ENCODE results near the gene NBEAL2.
A peak's percentile ranks its signal among the peaks of the same experiment; 100 is the strongest.

Gene NBEAL2

DNA sequence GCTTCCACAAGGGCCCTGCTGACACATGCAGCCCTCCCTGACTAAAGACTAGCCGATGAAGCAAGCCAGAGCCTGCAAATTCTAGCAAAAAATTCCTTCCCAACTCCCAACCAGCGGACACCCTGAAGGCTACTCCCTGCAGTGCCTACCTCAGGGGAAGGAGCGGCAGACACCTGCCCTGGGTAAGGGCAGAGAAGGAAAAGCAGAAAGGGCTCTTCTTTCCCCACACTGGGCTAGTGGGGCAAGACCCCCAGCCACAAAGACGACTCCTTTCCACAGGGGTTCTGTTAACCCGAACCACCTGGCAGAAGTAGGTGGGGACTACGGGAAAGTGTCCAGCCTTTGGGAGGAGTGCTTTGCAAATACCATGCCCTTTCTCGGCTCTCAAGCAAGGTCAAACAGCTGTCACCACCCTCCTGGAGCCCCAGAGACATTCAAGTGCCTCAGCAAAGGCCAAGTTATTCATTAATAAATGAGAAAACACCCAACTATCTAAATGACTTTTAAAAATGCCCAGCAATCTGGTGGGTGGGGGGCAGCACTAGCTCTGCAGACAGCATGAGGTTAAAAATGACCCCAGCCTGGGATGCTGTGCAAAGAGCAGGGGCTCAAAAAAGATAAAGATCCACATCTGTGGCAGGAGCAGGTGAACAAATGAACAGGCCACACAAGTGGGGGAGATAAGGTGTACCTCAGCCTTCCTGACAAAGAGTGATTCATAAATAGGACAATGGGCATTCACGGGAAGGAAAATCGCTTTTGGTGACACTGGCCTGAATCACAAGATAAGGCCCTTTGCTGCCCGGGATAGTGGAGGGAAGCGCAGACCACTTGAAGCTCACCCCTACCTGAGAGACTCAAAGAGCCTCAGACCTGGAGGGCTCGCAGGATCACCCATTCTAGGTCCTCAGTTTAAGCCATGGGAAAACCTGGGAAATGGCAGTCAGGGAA lies 36.0 kb upstream of the NBEAL2 start:
- FAIRE-seq: peak; percentile 85
- no peak for DNase-seq (ENCODE audit: extremely low spot score, insufficient read length, low read depth)

DNA sequence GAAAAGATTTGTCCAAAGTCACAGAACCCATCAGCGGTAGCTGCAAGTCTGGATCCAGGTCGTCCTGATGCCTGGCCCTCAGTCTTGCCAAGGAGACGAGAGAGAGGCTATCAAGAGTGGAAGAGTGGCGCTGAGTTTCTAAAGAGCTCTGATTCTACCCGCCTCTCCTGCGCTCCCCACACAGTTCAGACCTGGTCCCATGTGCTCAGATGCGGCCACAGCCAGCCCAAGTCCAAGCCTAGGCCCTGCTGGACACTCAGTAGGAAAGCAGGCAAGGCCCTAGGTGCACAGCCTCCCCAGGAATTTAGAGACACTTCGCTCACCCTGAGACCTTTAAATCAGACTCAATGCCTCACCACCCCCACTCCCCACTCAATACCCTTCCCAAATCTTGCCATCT lies 35.3 kb upstream of the NBEAL2 start:
- FAIRE-seq (peak; percentile 26), DNase-seq (ENCODE audit: extremely low spot score, insufficient read length, low read depth) (no peak)

DNA sequence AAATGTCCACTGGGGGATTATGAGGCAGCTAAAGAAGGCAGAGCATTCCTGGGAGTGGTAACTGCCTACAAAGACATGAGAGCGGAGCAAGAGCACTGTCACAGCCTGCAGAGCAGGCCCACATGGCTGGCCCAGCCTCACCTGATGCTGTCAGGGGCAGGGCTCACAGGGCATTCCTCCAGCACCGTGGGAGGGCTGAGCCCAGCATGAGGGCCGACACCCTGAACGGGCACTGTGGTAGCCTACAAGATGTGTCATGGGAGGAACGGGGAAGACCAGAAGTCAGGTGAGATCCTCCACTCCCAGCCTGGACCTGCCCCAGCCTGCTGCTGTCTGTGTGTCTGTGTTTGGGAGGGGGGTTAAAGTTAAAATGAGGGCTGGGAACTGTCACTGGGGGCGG lies 33.0 kb upstream of the NBEAL2 start:
- FAIRE-seq (no peak), DNase-seq (ENCODE audit: extremely low spot score, insufficient read length, low read depth) (no peak)

DNA sequence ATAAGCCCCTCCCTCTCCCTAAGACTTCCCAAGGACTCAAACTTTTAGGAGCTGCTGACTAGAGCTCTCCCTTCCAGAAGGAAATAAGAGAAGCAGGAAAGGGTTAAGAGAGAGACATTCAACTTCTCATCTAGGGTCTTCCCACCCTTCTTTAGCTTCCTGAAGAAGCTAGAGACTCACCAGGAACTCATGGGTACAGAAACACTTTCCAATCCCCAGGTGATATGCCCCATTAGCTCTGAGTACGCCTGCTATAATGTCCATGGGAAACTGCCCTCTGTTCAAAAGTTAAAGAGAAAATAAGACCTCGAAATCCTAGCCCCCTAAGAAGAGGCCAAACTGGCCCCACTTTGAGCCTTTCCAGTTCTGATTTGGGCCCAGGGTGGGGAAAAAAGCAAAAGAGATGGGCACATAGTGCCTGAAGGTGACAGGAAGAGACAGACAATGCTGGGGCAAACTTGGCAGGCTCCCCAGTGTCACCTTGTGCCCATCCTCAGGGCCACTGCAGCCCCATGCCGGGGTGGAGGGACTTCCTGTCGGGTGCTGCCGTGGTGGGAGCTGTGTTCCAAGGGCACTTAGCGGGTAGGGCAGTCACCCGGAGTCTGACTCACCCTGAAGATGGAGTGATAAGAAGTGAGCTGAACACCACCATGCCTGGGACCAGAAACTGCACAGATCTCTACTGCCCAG lies 32.5 kb upstream of the NBEAL2 start:
- DNase-seq (ENCODE audit: extremely low spot score, insufficient read length, low read depth): no peak
- no peak for FAIRE-seq

DNA sequence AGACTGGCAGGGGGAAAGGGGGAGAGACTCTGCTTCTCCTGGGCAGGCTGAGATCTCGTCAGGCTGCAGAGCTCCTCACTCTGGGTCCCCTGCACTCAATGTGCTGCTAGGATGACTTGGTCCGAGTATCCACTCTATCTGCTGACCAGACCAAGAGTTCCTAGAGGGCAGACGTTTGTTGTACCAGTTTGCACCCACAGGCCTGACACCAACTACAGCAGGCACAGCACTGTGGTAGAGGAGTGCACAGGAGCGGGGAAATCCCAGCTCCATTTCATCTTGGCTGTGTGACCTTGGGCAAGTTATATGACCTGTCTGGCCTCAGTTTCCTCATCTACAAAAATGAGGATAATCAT lies 31.9 kb upstream of the NBEAL2 start:
- DNase-seq (ENCODE audit: extremely low spot score, insufficient read length, low read depth) (no peak), FAIRE-seq (no peak)

DNA sequence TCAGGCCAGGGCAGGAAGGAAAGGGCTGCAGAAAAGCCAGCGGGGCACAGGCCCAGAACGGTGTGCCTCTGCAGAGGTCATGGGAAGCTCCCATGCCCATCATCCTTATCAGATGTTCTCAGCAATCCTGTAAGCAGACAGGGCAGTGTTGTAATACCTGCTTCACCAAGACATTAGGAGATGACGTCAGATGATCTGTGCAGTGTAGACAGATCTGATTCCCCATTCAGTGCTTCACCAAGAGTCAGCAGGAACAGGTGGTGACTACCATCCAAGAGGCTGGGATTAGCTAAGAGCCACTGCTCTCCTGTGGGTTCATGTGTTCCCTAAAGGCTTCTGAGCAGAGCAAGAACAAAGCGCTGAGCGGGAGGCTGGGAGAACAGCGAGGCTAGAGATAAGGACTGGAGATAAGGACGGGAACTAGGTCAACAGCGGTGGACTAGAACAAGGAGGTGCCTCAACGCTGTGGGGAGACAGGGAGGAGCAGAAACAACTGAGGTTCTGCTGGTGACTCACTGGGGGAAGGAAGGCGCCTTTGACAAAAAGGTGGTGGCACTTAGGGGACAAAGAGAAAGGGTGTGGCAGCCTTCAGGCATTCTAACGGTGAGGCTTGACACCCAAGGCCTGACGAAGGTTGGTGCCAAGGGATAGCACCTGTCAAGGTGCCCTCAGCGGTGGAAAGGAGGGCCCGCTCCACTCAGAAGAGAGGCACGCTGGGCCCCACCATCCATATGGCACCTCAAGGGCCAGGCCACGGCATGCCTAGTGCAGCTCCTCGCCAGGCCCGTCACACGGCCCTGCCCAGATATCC lies 31.3 kb upstream of the NBEAL2 start:
- DNase-seq (ENCODE audit: extremely low spot score, insufficient read length, low read depth) (no peak), FAIRE-seq (no peak)

DNA sequence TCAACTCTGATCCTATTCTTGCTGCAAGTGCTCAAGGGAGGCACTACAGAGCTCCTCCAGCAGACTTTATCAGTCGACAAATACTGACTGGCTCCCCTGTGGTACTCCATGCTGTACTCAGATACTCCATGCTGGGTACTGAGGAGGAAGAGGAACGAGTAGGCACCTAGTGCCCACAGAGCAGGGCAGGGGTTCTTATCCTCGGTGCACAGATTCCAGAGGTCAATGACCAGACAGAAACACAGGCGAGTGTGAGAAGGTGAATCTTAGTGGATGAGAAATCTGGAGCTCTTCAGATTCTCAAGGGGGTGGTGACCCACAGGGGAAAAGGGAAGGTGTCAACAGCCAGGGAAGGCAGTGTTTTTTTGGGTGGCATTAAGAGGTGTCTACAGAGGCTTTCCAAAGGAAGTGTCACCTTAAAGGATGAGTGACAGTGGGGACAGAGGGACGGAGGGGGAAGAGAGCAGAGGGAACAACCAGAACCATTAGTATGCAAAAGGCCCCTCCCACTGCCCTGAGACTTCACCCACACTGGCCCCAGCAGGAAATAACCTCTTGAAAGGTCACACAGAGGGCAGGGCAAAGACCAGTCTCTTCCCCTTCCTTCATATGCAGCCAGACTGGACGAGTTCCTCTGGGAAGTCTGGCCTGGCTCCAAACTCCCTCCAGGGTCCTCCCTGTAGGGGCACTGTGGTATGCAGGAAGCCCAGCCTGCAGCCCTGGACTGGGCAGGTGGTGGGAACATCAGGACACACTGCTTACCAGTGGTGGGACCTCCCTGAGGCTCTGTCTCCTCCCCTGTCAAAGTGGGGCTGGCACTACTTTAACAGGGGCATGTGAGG lies 30.4 kb upstream of the NBEAL2 start:
- FAIRE-seq (peak; percentile 98), DNase-seq (ENCODE audit: extremely low spot score, insufficient read length, low read depth) (no peak)

DNA sequence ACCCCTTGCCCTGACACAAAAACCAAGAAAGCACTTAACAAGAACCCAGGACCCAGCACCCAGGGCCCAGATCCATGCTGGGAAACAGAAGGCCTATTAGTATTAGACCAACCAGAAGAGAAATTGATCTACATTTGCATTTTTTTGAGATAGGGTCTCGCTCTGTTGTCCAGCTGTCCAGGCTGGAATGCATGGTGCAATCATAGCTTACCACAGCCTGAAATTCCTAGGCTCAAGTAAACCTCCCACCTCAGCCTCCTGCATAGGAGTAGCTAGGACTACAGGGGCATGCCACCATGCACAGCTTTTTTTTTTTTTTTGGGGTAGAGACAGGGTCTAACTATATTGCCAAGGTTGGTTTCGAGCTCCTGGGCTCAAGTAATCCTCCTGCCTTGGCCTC lies 29.3 kb upstream of the NBEAL2 start:
- DNase-seq (ENCODE audit: extremely low spot score, insufficient read length, low read depth): no peak
- FAIRE-seq: no peak

DNA sequence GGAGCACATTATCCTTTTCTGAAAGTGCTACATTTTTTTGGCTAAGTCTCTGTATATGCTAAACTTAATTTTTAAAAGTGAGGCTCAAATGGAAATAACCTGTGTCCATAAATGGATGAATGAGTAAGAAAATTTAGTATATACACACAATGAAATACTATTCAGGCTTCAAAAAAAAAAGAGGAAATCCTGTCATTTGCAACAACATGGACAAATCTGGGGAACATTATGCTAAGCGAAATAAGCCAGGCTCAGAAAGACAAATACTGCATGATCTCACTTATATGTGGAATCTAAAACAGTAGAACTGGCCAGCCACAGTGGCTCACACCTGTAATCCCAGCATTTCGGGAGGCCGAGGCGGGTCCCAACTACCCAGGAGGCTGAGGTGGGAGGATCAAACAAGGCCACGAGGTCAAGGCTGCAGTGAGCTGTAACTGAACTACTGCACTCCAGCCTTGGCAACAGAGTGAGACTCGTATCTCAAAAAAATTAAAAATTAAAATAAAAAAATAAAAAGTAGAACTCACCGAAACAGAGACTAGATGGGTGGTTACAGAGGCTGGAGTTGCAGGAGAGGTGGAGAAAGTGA lies 28.7 kb upstream of the NBEAL2 start:
- FAIRE-seq (no peak), DNase-seq (ENCODE audit: extremely low spot score, insufficient read length, low read depth) (no peak)

DNA sequence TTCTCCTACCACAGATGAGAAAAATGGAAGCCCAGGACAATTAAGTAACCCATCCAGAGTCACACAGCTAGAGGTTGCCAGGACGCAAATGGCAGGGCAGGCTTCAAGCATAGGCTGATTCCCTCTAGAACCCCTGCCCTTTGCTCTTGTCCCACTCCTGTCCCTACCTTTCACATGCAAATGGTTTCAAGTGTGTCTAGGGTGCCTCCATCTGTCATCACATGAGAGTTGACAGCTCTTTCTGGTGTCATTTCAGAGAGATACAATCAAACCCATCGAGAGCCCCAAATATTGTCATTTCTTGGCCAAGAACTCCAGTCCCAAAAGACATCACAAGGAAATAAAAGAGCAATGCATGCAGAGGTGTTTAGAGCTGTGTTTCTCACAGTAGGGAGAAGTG lies 26.7 kb upstream of the NBEAL2 start:
- DNase-seq (ENCODE audit: extremely low spot score, insufficient read length, low read depth) (no peak), FAIRE-seq (peak; percentile 46)

DNA sequence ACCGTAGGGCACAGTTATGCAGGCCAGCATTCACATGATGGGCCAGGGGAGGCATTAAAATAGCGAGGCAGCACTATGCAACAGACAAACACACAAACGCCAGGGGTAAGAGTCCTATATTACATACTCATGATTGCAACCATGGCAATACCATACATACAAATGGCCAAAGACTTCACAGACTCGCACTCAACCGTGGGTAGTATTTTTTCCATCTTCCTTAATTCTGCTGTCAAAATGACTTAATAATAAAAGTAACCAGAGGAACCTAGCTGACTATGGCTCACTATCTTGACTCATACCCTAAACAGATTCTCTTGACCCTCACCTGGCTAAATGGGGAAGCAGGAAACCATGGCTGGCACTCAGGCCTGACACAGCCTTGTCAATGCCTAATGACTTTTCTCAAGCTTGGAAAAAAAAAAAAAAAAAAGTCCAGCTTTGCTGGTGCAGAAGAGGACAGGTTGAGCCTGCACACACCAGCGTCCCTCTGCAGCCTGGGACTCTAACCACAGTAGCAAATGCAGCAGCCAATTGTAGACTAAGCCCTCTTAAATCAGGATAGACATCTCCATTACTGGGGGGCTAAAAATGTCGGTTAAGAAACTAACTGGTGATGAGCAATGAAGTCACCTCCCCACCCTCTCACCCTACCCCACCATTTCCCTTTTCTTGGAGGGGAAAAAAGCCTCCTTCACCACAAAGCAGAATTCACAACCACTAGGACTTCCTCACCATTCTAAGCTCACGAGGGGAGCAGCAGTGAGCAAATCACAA lies 26.0 kb upstream of the NBEAL2 start:
- no peak for DNase-seq (ENCODE audit: extremely low spot score, insufficient read length, low read depth)
- peak; percentile 81 for FAIRE-seq

DNA sequence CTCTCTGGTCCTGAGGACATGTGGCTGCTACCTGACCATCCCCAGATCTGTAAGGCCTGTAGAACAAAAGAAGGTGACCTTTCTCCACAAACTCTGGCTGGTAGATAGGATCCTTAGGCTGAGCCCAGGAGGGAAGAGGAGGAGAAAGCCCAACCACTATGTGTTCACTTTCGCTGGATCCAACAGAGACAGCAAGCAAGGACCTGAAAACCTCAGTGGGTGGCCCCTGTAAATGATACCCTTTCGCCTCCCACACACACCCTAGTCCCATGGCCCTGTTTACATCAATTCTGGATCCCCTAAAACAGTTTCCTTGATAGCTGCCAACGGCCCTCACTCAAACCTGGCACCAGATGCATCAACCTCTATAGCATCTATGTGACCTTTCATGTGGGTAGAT lies 25.3 kb upstream of the NBEAL2 start:
- peak; percentile 67 for FAIRE-seq
- DNase-seq (ENCODE audit: extremely low spot score, insufficient read length, low read depth): no peak

DNA sequence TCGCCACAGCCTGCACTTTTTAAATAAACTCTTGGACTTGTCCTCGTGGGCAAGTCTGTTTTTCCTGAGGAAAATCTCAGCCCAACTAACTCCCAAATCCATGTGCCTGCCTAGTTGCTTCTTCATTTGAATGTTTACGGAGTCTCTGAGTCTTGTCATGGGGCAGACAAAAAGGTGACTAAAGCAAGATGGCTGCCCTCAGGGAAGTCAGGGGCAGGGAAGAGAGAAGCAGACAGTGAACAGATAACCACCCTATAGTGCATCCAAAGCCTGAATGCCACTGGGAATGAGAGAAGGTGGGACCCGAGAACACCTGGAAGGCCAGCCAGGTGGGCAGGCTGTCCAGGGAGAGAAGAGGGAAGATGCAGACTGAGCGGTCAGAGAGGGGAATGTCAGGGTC lies 24.3 kb upstream of the NBEAL2 start:
- no peak for FAIRE-seq
- no peak for DNase-seq (ENCODE audit: extremely low spot score, insufficient read length, low read depth)

DNA sequence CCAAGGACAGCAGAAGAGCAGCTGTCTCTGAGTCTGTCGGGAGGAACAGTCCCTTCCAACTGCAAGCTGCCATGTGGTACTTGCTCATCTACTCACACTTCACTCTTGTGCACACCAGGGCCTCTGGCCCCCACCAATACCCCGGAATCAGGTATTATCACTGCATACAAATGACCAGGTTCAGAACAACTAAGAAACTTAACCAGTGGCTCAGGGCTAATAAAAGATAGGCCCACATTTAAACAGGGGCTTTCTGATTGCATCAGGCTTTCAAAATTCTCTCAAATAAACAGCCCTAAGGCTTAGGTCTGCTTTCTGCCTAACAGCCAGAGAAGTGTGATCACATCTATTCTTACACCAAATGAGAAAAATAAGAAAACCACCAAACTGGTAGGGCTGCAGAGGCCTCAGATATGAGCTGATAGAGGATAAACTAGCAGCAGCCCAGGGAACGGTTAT lies 23.6 kb upstream of the NBEAL2 start:
- FAIRE-seq (peak; percentile 44), DNase-seq (ENCODE audit: extremely low spot score, insufficient read length, low read depth) (no peak)

DNA sequence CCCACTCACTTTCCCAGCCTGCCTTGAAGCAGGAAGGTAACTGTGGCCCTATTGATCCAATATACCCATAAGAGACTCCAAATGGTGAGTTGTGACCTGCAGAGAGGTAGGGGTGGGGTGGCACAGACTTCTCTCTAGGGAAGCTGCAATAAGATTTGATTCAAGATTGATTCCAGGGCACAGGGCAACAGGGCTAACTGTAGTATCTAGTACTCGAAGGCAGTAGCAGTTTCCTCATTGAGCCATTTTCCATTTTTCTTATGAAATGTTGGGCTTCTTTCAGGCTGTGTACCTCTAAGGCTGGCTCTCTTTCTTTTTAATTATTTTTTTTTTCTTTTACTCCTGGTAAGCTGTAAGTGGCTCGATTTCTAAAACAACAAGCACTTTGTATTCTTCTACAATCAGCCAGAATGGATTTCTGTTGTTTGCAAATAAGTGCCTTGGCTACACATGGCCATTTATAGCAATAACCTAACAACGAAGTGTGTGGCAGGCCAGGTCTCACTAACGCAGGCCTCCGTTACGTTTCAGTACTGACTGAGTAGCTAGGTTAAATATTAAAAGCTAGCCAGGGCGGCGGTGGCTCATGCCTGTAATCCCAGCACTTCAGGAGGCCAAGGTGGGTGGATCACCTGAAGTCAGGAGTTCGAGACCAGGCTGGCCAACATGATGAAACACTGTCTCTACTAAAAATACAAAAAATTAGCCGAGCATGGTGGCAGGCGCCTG lies 22.2 kb upstream of the NBEAL2 start:
- no peak for FAIRE-seq
- no peak for DNase-seq (ENCODE audit: extremely low spot score, insufficient read length, low read depth)

DNA sequence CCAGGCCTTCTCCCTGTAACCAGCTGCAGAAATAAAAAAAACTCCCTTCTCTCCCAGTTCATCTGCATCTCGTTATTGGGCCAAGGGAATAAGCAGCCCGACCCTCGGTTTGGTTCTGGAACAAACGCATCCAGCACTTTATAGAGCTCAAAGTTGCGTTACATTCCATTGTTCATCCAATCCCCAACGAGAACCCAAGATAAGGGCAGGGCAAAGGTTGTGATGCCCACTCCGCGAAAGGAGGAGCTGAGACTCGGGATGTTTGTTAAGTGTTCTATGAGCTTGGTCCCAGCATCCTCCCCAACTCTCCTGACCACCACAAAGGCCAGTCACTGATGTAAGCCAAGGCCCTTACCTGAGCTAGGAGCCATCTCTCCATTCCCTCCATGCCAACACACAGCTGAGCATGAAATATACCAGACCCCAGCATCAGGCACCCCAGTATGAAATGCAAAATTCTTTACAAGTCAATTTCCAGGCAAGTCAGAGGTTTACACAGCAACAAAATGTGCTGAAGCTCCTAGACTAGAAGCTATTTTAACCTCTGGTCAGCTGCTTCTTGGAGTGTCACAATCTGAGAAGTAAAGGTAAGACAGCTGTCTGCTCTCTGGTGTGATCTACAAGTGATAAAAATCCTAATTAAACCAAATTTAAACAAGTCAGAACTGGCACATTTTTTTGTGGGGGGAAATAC lies 20.9 kb upstream of the NBEAL2 start:
- no peak for DNase-seq (ENCODE audit: extremely low spot score, insufficient read length, low read depth)
- no peak for FAIRE-seq

DNA sequence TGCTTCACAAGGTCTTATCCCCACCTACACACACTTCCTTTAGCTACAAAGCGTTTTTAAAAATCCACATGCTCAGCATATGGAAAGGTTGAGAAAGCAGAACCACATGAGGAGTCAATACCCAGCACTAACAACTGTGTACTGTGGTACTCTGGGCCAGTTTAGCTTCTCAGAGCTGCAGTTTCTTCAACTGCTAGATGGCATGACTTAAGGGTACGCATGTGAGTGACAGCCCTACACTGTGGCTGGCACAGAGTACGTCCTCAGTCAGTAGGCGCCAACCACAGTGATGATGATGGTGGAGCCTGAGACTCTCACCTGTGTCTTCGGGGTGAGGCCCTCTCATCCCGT lies 20.3 kb upstream of the NBEAL2 start:
- no peak for FAIRE-seq

More for the DNA sequence above, 20.3 kb upstream of the NBEAL2 start:
- DNase-seq (ENCODE audit: extremely low spot score, insufficient read length, low read depth): no peak

Data from GM18507 (cell line).